Sigmoid colon (tissue), 7 donors: Measurements from ENCODE around the gene PIP5K1C. TPM values are rescaled to one million over a fixed set of nuclear protein-coding genes. Genes with fewer than 3 reads are reported as not detected.
"Not testable (repeated sequence)": the region's sequence is repeated elsewhere in the genome, so short reads cannot be mapped to it uniquely, and the experiment has no call there.

Experiments used
- DNase-seq: peaks from one replicate; pipeline ENCODE4 v3.0.0-alpha.2; 2019
- H3K27ac ChIP-seq, 4 donors: fragments of 200-600 bp; sonication (generic); one replicate each; pipeline ENCODE4 v1.5.1; 2016 to 2019; ENCODE audit warnings: mild to moderate bottlenecking in 1 of 4
- H3K27me3 ChIP-seq, 3 donors: fragments of 200-600 bp; sonication (generic); one replicate each; pipeline ENCODE4 v1.5.1; 2019; ENCODE audit warnings: mild to moderate bottlenecking in 1 of 3
- H3K36me3 ChIP-seq, 4 donors: fragments of 200-600 bp; sonication (generic); one replicate each; pipeline ENCODE4 v1.5.1; 2016 to 2019
- H3K4me1 ChIP-seq, 4 donors: fragments of 200-600 bp; sonication (generic); one replicate each; pipeline ENCODE4 v1.5.1; 2017 to 2019
- H3K4me3 ChIP-seq, 4 donors: fragments of 200-600 bp; sonication (generic); one replicate each; pipeline ENCODE4 v1.5.1; 2017 to 2019; ENCODE audit warnings: mild to moderate bottlenecking in 2 of 4, moderate library complexity in 1 of 4
- H3K9me3 ChIP-seq, 4 donors: fragments of 200-600 bp in 3 of 4; sonication (generic) in 3 of 4; one replicate each; pipeline versions ENCODE4 v1.5.1 to v1.6.1; 2013 to 2019
- EP300 ChIP-seq, 4 donors: sonication (generic); formaldehyde crosslinking; IDR thresholded peaks; one replicate each; pipeline ENCODE4 v1.6.1; 2017; ENCODE audit warnings: antibody characterized with exemption in 4 of 4
- POLR2A ChIP-seq, 2 donors: fragments of 450-650 bp; IDR thresholded peaks; one replicate each; pipeline ENCODE4 v1.6.1; 2016; ENCODE audit warnings: antibody characterized with exemption in 2 of 2, mild to moderate bottlenecking in 2 of 2, moderate library complexity in 2 of 2
- POLR2AphosphoS5 ChIP-seq, 4 donors: sonication (generic); formaldehyde crosslinking; IDR thresholded peaks; one replicate each; pipeline ENCODE4 v1.6.1; 2017; ENCODE audit warnings: antibody characterized with exemption in 4 of 4
- WGBS, 2 donors: extraction: QIAGEN DNeasy Blood & Tissue Kit; methylation state at CpG; one replicate each; pipeline ENCODE4 v1.1.7; 2013; 5-methylcytosine and 5-hydroxymethylcytosine counted together
- intact Hi-C: fragments of 100-400 bp; cut with DNase I; formaldehyde crosslinking; loops from one replicate; pipeline ENCODE4 v1.15.1; 2023
- polyA plus RNA-seq, 3 donors: library from polyadenylated mRNA; stranded (reverse); fragments of 200-250 nt; gene quantifications; one replicate each; pipeline ENCODE4 v1.2.3, GENCODE V29; 2013
- total RNA-seq, 4 donors: library from RNA; depleted of rRNA; stranded (reverse); fragments of >200 nt; gene quantifications; one replicate each; pipeline ENCODE4 v1.1.0, GENCODE V29; 2016
- TF ChIP-seq, protein P1 (sequence below), 4 experiments: fragments of 450-650 bp in 3 of 4; fragments of 200-600 bp in 1 of 4; IDR thresholded peaks; one replicate each; pipeline ENCODE4 v1.5.1; 2016 to 2019; ENCODE audit warnings: antibody characterized with exemption in 4 of 4, mild to moderate bottlenecking in 3 of 4, moderate library complexity in 2 of 4
- donor health status: healthy with polysubstance abuse.
- donor health status: Bipolar disorder and iron deficiency.
- donor health status: healthy.

PIP5K1C gene
- total and polyA plus RNA-seq, 7 donors, result 7.8 to 68.7 (median 27.8) TPM

DNA sequence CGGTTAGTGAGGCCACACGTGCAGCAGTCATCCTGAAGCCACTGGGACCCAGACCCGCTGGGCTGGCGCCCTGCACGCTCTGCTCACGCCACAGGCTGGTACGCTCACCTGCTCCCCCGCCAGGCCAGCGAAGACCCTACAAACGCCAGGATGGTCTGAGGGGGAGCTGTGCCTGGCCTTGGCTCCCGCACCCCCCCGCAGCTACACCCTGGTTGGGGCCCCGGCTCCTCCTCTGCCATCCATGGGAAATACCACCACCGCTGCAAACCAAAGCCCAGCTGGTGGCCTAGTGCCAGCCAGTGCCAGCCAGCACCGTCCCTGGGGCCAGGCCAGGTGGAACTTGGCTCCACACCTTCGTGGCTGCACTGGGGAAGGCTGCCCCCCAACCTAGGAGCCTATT, 50.4 kb downstream of the PIP5K1C start:
- DNase-seq, result no peak
- no peaks in the 10 kb centered on the region for H3K27me3 ChIP-seq
- no peak for TF ChIP-seq POLR2AphosphoS5 (IDR thresholded peaks at IDR 0.05)
- TF ChIP-seq, protein P1, sequence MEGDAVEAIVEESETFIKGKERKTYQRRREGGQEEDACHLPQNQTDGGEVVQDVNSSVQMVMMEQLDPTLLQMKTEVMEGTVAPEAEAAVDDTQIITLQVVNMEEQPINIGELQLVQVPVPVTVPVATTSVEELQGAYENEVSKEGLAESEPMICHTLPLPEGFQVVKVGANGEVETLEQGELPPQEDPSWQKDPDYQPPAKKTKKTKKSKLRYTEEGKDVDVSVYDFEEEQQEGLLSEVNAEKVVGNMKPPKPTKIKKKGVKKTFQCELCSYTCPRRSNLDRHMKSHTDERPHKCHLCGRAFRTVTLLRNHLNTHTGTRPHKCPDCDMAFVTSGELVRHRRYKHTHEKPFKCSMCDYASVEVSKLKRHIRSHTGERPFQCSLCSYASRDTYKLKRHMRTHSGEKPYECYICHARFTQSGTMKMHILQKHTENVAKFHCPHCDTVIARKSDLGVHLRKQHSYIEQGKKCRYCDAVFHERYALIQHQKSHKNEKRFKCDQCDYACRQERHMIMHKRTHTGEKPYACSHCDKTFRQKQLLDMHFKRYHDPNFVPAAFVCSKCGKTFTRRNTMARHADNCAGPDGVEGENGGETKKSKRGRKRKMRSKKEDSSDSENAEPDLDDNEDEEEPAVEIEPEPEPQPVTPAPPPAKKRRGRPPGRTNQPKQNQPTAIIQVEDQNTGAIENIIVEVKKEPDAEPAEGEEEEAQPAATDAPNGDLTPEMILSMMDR (IDR thresholded peaks at IDR 0.05), result no peak
- TF ChIP-seq EP300 (IDR thresholded peaks at IDR 0.05), result no peak
- no peak for TF ChIP-seq POLR2A (IDR thresholded peaks at IDR 0.05)
- no peaks in the 10 kb centered on the region for H3K4me1 ChIP-seq
- H3K27ac ChIP-seq, result no peak overlapping the region
- no peak overlapping the region for H3K4me3 ChIP-seq
- H3K9me3 ChIP-seq, result no peaks in the 10 kb centered on the region
- peaks cover 44 to 91% (median 67%) of the 10 kb centered on the region in 4 donors for H3K36me3 ChIP-seq
- 93 to 95% methylated on average over 16 of the region's 16 CpGs for whole genome bisulfite sequencing, 2 donors
- intact Hi-C loops, result no loop called here

DNA sequence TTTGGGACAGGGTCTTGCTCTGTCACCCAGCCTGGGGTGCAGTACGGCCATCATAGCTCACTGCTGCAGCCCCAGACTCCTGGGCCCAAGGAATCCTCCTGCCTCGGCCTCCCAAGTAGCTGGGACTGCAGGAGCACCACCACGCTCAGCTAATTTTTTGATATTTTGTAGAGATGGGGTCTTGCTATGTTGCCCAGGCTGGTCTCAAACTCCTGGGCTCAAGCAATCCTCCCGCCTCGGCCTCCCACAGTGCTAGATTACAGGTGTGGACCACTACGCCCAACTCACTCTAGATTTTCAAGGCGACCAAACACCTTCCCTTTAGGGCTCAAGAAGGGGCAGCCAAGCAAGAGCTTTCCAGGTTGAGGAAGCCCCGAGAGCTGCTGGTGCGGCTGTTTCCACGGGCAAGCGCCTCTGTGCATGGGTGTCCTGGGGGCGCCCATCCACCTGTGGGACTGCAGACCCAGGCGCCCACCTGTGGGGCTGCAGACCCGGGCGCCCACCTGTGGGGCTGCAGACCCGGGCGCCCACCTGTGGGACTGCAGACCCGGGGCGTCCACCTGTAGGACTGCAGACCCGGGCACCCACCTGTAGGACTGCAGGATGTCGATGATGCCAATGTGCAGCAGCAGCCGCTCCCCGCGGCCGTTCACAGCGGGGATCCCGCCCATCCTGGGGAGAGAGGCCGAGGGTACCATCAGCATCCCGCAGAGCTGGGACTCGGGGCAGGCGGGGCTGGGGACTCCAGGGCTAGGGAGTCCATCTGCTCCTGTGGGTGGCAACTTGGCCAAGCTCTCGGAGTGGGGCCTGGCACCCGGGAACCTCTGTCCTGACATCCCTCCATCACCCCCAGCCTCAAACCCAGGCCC, 52.0 kb downstream of the PIP5K1C start:
- TF ChIP-seq, protein P1 (IDR thresholded peaks at IDR 0.05), result no peak
- TF ChIP-seq EP300 (IDR thresholded peaks at IDR 0.05), result no peak
- TF ChIP-seq POLR2A (IDR thresholded peaks at IDR 0.05), result no peak
- no peak for TF ChIP-seq POLR2AphosphoS5 (IDR thresholded peaks at IDR 0.05)
- no peak for DNase-seq
- no peaks in the 10 kb centered on the region for H3K9me3 ChIP-seq
- peaks cover 41 to 92% (median 70%) of the 10 kb centered on the region in 4 donors for H3K36me3 ChIP-seq
- H3K27me3 ChIP-seq, result no peaks in the 10 kb centered on the region
- intact Hi-C loops, result no loop called here
- no peaks in the 10 kb centered on the region for H3K4me1 ChIP-seq
- WGBS, 2 donors, result 95 to 96% methylated on average over 33 of the region's 33 CpGs
- no peak overlapping the region for H3K27ac ChIP-seq
- H3K4me3 ChIP-seq, result no peak overlapping the region

DNA sequence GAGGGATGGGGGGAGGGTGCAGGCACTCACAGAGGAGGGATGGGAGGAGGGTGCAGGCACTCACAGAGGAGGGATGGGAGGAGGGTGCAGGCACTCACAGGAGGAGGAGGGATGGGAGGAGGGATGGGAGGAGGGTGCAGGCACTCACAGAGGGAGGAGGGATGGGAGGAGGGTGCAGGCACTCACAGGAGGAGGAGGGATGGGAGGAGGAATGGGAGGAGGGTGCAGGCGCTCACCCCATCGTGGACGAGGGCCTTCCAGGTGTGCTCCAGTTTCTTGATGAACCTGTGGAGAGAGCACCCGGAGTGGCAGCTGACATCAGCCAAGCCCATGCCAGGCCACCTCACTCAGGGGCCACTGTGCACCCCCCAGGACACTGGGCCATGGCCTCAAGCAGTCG, 53.2 kb downstream of the PIP5K1C start:
- H3K4me3 ChIP-seq, H3K4me1 ChIP-seq, H3K27ac ChIP-seq, H3K9me3 ChIP-seq, intact Hi-C loops, DNase-seq, H3K27me3 ChIP-seq: not testable (repeated sequence)
- 91 to 92% methylated on average over 5 of the region's 5 CpGs for WGBS, 2 donors
- peaks cover 30 to 92% (median 68%) of the 10 kb centered on the region in 4 donors for H3K36me3 ChIP-seq

DNA sequence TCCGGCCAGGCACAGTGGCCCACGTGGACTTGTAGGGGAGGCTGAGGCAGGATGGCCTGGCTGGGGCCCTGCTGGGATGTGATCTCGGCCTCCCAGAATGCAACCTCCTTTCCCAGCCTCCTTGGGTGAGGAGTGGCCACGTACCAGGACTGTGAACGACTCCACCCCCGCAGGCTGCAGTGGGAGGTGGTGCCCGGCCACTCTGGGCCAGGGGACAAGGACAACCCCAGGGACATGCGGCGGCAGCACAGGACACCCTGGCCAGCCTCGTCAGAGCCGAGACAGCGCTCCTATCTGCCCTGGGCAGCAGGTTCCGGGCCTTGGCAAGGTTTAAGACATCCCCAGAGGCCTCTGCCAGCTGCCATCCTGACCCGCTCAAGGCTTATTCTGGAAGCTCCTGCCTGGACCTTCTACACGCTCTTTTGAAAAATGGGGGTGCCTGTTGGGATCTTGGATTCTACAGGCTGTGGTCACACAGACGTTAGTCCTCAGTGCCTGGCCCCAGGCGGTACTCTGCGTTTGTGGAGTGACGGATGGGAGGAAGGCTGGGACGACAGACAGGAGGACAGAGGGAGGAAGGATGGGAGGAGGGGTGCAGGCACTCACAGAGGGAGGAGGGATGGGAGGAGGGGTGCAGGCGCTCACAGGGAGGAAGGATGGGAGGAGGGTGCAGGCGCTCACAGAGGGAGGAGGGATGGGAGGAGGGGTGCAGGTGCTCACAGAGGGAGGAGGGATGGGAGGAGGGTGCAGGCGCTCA, 53.8 kb downstream of the PIP5K1C start:
- intact Hi-C loops, result no loop called here

More for the DNA sequence above, 53.8 kb downstream of the PIP5K1C start:
- Histone ChIP-seq H3K27ac (no peak overlapping the region), H3K36me3 (peaks cover 24 to 92% (median 68%) of the 10 kb centered on the region in 4 donors), H3K4me3 (no peak overlapping the region), H3K27me3 (no peaks in the 10 kb centered on the region), H3K9me3 (no peaks in the 10 kb centered on the region), H3K4me1 (no peaks in the 10 kb centered on the region)
- TF ChIP-seq POLR2AphosphoS5 (IDR thresholded peaks at IDR 0.05), result no peak
- TF ChIP-seq, protein P1 (IDR thresholded peaks at IDR 0.05), result no peak
- TF ChIP-seq POLR2A (IDR thresholded peaks at IDR 0.05), result no peak
- TF ChIP-seq EP300 (IDR thresholded peaks at IDR 0.05), result no peak
- DNase-seq, result no peak
- WGBS, 2 donors, result 93% methylated on average over 23 of the region's 23 CpGs
